IPS-15b (cell line): Measurements from ENCODE around the gene EMC10.

Source experiments
- H3K27me3 ChIP-seq: one replicate; pipeline ENCODE4 v1.6.1; 2013; ENCODE audit warnings: low read length; ENCODE audit not compliant: control insufficient read depth, insufficient read depth
- H3K36me3 ChIP-seq: one replicate; pipeline ENCODE4 v1.6.1; 2013; ENCODE audit warnings: low read length; ENCODE audit not compliant: control insufficient read depth, insufficient read depth
- H3K4me1 ChIP-seq: one replicate; pipeline ENCODE4 v1.6.1; 2013; ENCODE audit warnings: mild to moderate bottlenecking, low read length; ENCODE audit not compliant: control insufficient read depth, insufficient read depth
- H3K4me3 ChIP-seq: one replicate; pipeline ENCODE4 v1.5.1; 2013; ENCODE audit warnings: low read depth, low read length
- H3K9ac ChIP-seq: one replicate; pipeline ENCODE4 v1.6.1; 2013; ENCODE audit warnings: low read depth, mild to moderate bottlenecking, low read length
- H3K9me3 ChIP-seq: one replicate; pipeline ENCODE4 v1.6.1; 2013; ENCODE audit warnings: mild to moderate bottlenecking, low read length; ENCODE audit not compliant: control insufficient read depth, insufficient read depth

Gene EMC10

DNA sequence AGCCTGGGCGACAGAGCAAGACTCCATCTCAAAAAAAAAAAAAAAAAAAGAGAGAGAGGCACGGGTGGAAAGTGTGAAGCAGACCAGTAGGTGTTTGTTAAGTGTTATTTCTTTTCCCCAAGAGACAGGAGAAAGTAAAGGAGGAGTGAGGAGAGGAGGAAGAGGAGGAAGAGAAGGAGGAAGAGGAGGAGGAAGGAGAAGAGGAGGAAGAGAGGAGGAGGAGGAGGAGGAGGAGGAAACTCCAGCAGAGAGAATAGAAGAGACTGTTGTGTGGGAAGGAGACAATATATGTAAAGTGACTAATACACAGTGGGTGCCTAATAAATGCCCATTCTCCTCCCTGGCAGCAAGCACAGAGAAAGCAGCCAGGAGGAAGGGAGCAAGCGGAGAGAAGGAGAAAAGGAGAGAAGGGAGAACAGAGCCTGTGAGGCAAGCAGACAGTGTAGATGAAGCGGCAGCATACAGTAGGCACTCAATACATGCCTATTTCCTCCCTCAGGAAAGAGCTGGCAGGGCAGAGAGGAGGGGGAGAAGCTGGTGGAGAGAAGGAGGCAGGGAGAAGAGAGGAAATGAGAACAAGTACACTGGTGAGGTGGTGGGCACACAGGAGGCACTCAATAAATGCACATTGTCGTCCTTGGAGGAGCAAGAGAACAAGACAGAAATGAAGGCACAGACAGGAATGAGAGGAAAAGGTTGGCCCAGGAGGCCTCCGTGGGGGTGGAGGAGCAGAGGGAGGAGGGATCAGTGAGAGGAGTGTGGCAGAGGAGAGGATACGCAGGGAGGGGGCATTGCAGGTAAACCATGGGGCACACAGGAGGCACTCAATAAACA, 18.1 kb downstream of the EMC10 start:
- Histone ChIP-seq H3K4me1 (peaks cover 3% of the 10 kb centered on the region), H3K9me3 (no peaks in the 10 kb centered on the region), H3K27me3 (peaks cover 91% of the 10 kb centered on the region), H3K36me3 (no peaks in the 10 kb centered on the region), H3K4me3 (no peak overlapping the region), H3K9ac (no peak overlapping the region)

DNA sequence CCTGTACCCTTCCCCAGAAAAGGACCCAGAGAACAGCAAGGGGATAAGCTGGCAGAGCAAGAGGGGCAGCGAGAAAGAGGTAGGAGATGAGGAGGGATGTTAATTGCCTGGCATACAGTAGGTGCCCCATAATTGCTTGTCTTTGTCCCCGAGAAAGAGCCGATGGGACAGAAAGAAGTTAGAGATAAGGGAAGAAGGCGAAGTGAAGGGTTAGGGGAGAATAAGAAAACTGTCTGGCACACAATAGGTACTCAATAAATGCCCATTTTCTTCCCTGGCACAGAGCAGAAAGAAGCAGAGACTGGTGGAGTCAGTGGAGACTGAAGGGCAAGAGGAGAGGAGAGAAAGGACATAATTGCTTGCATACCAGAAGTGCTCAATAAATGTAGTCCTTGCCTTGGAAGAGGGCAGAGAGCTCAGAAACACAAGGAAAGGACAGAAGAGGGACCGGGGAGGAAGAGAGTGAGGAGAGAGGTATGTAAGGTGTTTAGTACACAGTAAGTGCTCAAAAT, 18.8 kb downstream of the EMC10 start:
- H3K4me1 ChIP-seq, result peaks cover 5% of the 10 kb centered on the region
- H3K9ac ChIP-seq, result no peak overlapping the region
- no peak overlapping the region for H3K4me3 ChIP-seq
- no peaks in the 10 kb centered on the region for H3K9me3 ChIP-seq
- no peaks in the 10 kb centered on the region for H3K36me3 ChIP-seq
- H3K27me3 ChIP-seq, result peaks cover 92% of the 10 kb centered on the region

DNA sequence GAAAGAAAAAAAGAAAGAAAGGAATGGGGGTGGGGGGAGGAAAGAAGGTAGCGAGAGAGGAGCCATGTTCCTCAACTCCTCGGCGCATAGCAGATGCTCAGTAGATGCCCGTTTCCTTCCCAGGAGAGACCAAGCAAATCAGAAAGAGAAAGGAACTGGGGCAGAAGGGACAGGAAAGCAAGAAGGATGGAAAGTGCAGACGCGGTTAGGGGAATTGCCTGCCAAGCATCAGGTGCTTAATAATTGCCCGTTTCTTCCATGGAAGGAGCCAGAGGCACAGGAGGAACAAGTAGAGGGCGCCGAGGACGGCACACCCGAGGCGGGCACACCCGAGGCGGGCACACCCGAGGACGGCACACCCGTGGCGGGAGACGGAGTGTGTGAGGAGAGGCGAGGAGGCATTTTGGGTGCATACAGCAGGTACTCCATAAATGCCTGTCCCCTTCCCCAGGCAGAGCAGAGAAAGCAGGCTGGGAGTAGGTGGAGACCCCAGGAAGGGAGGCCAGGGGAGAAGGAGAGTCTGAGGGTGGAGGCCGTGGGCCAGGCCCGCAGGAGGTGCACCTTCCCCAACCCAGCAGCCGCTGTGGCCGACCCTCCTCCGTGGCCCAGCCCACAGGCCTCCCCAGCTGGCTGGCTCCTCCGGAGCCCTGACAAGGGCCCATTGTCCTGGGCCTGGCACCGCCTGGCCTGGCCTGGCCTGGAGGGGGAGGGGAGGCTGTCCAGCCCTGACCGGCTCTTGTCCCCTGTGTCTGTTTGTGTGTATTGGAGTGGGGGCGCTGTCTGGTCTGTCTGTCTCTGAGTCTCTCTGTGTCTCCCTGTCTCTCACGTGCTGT, 20.1 kb downstream of the EMC10 start:
- Histone ChIP-seq H3K27me3 (peaks cover 84% of the 10 kb centered on the region), H3K4me1 (peaks cover 4% of the 10 kb centered on the region), H3K9ac (no peak overlapping the region), H3K36me3 (no peaks in the 10 kb centered on the region), H3K9me3 (no peaks in the 10 kb centered on the region), H3K4me3 (no peak overlapping the region)

DNA sequence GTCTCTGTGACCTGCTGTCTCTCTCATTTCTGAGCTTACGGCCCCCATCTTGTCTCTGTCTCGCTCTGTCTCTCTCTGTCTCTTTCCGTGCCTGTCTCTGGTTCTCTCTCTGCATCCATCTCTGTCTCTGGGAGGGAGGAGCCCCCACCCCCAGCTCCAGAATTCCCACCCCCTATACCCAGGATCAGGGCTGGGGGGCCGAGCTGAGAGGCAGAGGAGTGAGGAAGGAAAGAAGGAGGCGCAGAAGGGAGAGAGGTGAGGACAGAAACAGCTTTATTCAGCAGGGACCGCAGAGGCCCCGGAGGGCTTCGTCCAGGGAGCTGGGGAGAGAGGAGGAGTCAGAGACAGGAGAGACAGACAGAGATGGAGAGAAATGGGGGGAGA, 20.7 kb downstream of the EMC10 start:
- Histone ChIP-seq H3K4me1 (peaks cover 4% of the 10 kb centered on the region), H3K36me3 (no peaks in the 10 kb centered on the region), H3K9me3 (no peaks in the 10 kb centered on the region), H3K27me3 (peaks cover 80% of the 10 kb centered on the region), H3K9ac (no peak overlapping the region), H3K4me3 (no peak overlapping the region)

DNA sequence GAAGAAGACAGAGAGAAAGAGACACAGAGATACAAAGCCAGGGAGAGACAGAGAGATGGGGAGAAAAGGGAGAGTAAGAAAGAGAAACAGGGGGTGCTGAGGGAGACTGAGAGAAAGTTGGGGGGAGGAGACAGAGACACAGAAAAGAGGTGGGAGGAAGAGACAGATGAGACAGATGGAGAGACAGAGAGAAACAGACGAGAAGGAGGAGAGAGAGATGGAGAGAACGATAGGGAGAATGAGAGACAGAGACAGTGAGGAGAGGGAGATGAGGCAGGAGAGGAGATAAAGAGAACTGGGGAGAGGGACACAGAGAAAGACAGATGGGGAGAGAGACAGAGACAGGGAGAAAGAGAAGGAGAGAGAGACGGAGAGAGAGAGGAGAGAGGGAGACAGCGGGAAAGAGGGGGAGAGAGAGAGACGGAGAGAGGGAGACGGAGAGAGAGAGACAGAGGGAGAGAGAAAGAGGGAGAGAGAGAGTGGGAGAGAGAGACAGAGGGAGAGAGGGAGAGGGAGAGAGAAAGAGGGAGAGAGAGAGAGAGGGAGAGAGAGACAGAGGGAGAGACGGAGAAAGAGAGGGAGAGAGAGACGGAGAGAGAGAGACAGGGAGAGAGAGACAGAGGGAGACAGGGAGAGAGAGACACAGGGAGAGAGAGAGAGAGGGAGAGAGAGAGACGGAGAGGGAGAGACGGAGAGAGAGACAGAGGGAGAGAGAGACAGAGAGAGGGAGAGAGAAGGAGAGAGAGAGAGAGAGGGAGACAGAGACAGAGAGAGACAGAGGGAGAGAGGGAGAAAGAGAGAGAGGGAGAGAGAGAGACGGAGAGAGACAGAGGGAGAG, 22.1 kb downstream of the EMC10 start:
- no peak overlapping the region for H3K9ac ChIP-seq
- H3K4me1 ChIP-seq, result peaks cover 4% of the 10 kb centered on the region
- H3K36me3 ChIP-seq, result no peaks in the 10 kb centered on the region
- peaks cover 65% of the 10 kb centered on the region for H3K27me3 ChIP-seq
- H3K4me3 ChIP-seq, result no peak overlapping the region
- H3K9me3 ChIP-seq, result no peaks in the 10 kb centered on the region

DNA sequence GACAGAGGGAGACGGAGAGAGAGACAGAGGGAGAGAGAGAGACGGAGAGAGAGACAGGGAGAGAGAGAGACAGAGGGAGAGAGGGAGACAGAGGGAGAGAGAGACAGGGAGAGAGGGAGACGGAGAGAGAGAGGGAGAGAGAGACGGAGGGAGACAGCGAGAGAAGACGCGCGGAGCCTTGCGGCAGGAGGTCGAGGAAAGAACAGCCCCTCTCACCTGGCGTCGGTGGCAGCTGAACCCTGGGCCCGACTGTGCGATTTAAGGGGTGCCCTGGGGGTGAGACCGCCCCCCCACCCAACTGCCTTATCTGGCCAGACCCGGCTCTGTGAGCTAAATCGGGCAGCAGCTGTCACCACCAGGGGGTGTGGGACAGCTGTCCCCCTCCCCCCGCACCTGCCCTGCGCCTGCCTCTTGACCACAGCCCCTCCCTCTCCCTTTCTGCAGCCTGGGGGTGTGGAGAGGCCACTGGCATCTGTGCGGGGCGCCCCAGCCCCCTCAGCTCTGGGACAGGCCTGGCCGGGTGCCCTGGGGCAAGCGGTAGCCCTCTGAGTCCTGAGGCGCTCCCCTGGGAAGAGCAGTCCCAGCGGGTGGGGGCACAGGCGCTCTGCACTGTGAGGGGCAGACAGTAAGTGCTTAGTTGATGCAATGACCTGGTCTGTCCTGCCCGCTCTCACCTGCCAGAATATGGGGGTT, 23.9 kb downstream of the EMC10 start:
- no peaks in the 10 kb centered on the region for H3K9me3 ChIP-seq
- H3K9ac ChIP-seq, result no peak overlapping the region
- no peaks in the 10 kb centered on the region for H3K36me3 ChIP-seq
- H3K4me3 ChIP-seq, result peak overlapping the region; percentile 35
- H3K27me3 ChIP-seq, result peaks cover 50% of the 10 kb centered on the region
- peaks cover 4% of the 10 kb centered on the region for H3K4me1 ChIP-seq

DNA sequence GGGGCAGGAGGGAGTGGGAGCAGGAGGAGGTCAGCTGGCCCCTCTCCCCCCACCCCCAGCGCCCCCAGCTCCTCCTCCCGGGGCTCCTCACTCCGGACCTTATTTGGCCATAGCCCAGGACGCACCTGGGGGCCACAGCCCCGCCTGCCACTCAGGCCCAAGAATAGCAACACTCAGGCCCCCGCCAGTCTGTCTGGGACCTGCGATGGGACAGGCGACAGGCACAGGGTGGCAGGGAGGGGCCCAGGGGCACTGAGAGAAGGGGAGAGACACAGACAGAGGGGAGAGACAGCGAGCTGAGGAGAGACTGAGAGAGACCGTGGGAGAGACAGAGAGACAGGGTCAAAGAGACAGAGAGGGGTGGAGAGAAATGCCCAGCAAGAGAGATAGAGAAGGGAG, 24.4 kb downstream of the EMC10 start:
- peaks cover 47% of the 10 kb centered on the region for H3K27me3 ChIP-seq
- H3K9ac ChIP-seq, result no peak overlapping the region
- no peak overlapping the region for H3K4me3 ChIP-seq
- H3K4me1 ChIP-seq, result peaks cover 4% of the 10 kb centered on the region
- H3K9me3 ChIP-seq, result no peaks in the 10 kb centered on the region
- H3K36me3 ChIP-seq, result no peaks in the 10 kb centered on the region

DNA sequence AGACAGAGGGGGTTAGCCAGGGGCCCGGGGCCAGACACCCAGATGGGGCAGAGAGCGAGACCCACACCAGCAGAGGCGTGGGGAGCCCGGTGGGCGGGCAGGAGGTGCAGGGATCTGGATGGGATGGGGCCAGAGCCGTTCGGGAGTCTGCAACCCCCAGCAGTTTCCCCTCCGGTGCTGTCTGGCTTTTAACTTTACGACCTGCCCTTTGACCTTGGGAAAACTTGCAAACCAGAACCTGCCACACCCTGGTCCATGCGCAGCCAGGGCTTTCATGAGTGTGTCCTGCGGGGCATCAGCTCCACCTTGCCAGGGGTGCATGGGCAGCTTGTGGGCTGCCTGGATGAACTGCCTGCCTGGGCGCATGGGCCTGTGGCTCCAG, 24.9 kb downstream of the EMC10 start:
- Histone ChIP-seq H3K9me3 (no peaks in the 10 kb centered on the region), H3K4me3 (no peak overlapping the region)

DNA sequence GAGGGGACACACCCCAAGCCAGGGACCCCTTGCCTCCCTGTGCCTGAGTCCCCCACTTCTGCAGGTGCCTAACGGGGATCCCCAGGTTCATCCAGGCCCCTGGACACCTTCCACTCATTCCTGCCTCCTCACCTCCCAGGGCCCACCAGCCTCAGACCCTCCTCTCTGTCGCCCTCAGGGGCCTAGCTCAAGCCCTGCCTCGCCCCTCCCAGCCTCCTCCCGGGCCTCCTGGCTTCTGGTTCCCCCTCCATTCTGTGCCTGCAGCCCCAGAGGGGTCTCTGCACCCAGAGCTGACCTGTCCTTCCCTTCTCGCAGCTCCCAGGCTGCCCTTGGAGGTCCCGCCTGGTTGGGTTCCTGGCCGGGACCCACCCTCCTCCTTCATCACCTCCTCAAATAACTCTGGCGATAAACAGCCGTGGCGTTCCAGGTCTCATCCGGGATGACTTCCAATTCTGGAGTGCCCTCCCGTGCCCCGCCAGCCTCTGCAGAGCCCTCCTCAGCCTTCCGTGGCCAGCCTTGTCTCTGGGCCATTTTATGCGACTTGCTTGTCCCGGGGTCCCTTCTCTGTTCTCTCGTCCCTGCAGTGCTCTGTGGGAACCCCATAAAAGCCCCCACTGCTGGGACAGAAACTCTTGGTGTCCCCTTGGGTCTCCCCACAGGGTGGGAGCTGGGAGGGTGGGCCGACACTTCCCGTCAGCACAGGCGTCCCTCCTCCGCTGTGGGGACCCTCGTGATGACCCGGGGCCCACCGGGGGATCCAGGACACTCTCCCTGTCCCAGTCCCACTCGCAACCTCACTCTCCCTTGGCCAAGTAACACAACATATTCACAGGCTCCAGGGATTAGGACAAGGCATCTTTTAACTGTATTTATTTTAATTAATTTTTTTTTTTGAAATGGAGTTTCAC, 25.5 kb downstream of the EMC10 start:
- H3K4me3 ChIP-seq, result no peak overlapping the region
- H3K4me1 ChIP-seq, result peaks cover 4% of the 10 kb centered on the region
- no peak overlapping the region for H3K9ac ChIP-seq
- peaks cover 39% of the 10 kb centered on the region for H3K27me3 ChIP-seq
- H3K9me3 ChIP-seq, result no peaks in the 10 kb centered on the region
- no peaks in the 10 kb centered on the region for H3K36me3 ChIP-seq

More for the DNA sequence above, 24.9 kb downstream of the EMC10 start:
- H3K4me1 ChIP-seq, result peaks cover 4% of the 10 kb centered on the region
- peaks cover 44% of the 10 kb centered on the region for H3K27me3 ChIP-seq
- no peaks in the 10 kb centered on the region for H3K36me3 ChIP-seq
- H3K9ac ChIP-seq, result no peak overlapping the region

DNA sequence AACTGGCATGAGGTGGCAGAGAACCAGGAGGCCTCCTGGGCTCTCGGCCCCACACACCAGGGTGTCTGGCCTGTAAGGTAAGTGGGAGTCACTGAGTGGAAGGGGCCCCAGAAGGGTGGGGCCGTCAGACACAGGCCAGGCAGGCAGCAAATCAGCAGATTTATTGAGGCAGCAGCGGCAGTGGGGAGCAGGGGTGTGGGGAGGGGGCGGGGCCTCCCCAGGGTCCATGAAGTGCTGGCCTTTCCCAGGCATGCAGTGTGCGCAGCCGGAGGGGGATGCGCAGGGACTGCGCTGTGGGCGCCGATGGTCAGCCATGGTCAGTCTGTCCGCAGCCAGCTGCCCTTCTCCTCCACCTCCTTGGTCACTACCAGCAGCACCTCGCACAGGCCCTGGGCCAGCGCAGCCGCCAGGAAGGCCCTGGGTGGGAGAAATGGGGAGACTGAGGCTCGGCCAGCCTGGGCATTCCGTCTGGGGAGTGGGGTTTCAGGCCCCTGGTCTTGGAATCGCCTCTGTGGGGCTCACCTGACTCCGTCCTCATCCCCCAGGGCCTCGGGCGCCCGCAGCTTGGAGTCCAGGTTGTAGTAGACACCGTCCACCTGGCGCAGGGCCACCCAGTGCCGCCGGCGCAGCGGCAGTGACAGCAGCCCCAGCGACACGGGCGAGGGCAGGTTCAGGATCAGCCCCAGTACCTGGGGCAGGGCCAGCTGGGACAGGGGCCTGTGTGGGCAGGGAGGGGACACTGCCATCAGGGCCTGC, 29.7 kb downstream of the EMC10 start:
- Histone ChIP-seq H3K9me3 (no peaks in the 10 kb centered on the region), H3K9ac (no peak overlapping the region), H3K4me1 (peaks cover 2% of the 10 kb centered on the region), H3K27me3 (peaks cover 12% of the 10 kb centered on the region), H3K4me3 (no peak overlapping the region), H3K36me3 (no peaks in the 10 kb centered on the region)
